PC-9 (cell line): ENCODE data around the gene KLF17. TPM values are rescaled to one million over a fixed set of nuclear protein-coding genes. Genes with fewer than 3 reads are reported as not detected.

Experiments used
- BruUV-seq: library from RNA; stranded (reverse); fragments of 400-500 nt; replicated peaks from 2 replicates; lab custom pipeline; 2021; lab: Mats Ljungman, UMichigan
- CTCF ChIA-PET: fragments of 300-600 bp; sonication (Branson Sonifier 250); formaldehyde crosslinking; loops from one replicate; lab custom pipeline; 2022; ENCODE audit warnings: antibody characterized with exemption; lab: Charles Lee
- POLR2A ChIA-PET: fragments of 300-600 bp; sonication (Branson Sonifier 250); formaldehyde crosslinking; loops from one replicate; lab custom pipeline; 2022; ENCODE audit warnings: antibody characterized with exemption; ENCODE audit not compliant: unreplicated experiment; lab: Charles Lee
- DNase-seq, 2 experiments: peaks; one replicate each; pipeline versions ENCODE4 v3.0.0 to v3.0.0-alpha.2; 2015 to 2022; ENCODE audit warnings: mixed read lengths in 1 of 2
- H2AFZ ChIP-seq: fragments of 200-600 bp; sonication (generic); 2 replicates; pipeline ENCODE4 v1.8.1; 2017; ENCODE audit warnings: antibody characterized with exemption
- H3F3A ChIP-seq: fragments of 200-600 bp; sonication (generic); 2 replicates; pipeline ENCODE4 v1.8.1; 2017; ENCODE audit warnings: antibody characterized with exemption, mild to moderate bottlenecking, low read depth; ENCODE audit not compliant: insufficient read depth
- H3K27ac ChIP-seq: fragments of 200-600 bp; sonication (generic); 2 replicates; pipeline ENCODE4 v1.6.1; 2016; ENCODE audit warnings: mixed run types
- H3K27me3 ChIP-seq: fragments of 200-600 bp; sonication (generic); 2 replicates; pipeline ENCODE4 v1.6.1; 2016; ENCODE audit warnings: low read depth, mixed run types; ENCODE audit not compliant: insufficient read depth
- H3K36me3 ChIP-seq: fragments of 200-600 bp; sonication (generic); 2 replicates; pipeline ENCODE4 v1.6.1; 2016; ENCODE audit warnings: low read depth, mixed run types
- H3K4me1 ChIP-seq: fragments of 200-600 bp; sonication (generic); replicated peaks from 2 replicates; pipeline ENCODE4 v1.6.1; 2016; ENCODE audit warnings: mixed run types; ENCODE audit not compliant: insufficient read depth
- H3K4me2 ChIP-seq: fragments of 200-600 bp; sonication (generic); 2 replicates; pipeline ENCODE4 v1.6.1; 2017; ENCODE audit warnings: mixed run types
- H3K4me3 ChIP-seq: fragments of 200-600 bp; sonication (generic); 2 replicates; pipeline ENCODE4 v1.6.1; 2016; ENCODE audit warnings: mixed run types
- H3K79me2 ChIP-seq: fragments of 200-600 bp; sonication (generic); 2 replicates; pipeline ENCODE4 v1.6.1; 2017; ENCODE audit warnings: low read depth, mixed run types
- H3K9me2 ChIP-seq: fragments of 200-600 bp; sonication (generic); 2 replicates; pipeline ENCODE4 v1.8.1; 2017; ENCODE audit warnings: mild to moderate bottlenecking; ENCODE audit not compliant: insufficient read depth
- H3K9me3 ChIP-seq: fragments of 200-600 bp; sonication (generic); 2 replicates; pipeline ENCODE4 v1.8.1; 2016; ENCODE audit warnings: low read depth; ENCODE audit not compliant: insufficient read depth
- H4K20me1 ChIP-seq: fragments of 200-600 bp; sonication (generic); 2 replicates; pipeline ENCODE4 v1.8.1; 2017; ENCODE audit not compliant: insufficient read depth
- EZH2 ChIP-seq: fragments of 200-600 bp; sonication (generic); IDR thresholded peaks from 2 replicates; pipeline ENCODE4 v1.8.0; 2017; ENCODE audit warnings: antibody characterized with exemption, low read depth
- intact Hi-C: fragments of 100-400 bp; cut with micrococcal nuclease; formaldehyde crosslinking; loops from one replicate; pipeline ENCODE4 v1.10.0; 2022; ENCODE audit not compliant: unreplicated experiment
- total RNA-seq: library from RNA; stranded (reverse); gene quantifications from 2 replicates; pipeline ENCODE4 v1.2.3, GENCODE V29; 2021
- TF ChIP-seq, protein P1 (sequence below): fragments of 200-600 bp; sonication (generic); conservative IDR thresholded peaks from 2 replicates; pipeline ENCODE4 v1.6.1; 2017; ENCODE audit warnings: mixed run types, antibody characterized with exemption, mild to moderate bottlenecking, moderate library complexity

KLF17 gene
- total RNA-seq, 1 experiment from 2014 or later = not detected

DNA sequence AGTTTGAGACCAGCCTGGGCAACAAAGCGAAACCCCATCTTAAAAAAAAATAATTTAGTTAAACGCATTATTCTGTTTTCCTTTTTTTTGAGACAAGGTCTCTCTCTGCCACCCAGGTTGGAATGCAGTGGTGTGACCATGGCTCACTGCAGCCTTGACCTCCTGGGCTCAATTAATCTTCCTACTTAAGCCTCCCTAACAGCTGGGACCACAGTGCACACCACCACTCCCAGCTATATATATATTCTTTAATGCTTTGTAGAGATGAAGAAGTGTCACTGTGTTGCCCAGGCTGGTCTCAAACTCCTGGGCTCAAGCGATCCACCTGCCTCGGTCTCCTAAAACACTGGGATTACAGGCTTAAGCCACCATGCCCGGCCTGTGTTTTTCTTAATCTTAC, 7.7 kb upstream of the KLF17 start:
- H3F3A ChIP-seq = no peaks in the 10 kb centered on the region
- POLR2A ChIA-PET = interaction anchor here (0.6 kb wide), 1 partner anchor 386 kb away, joined by 3 read pairs; no protein-coding TSS in a partner anchor
- H2AFZ ChIP-seq = no peak overlapping the region
- H4K20me1 ChIP-seq = no peaks in the 10 kb centered on the region
- no peak overlapping the region for H3K27ac ChIP-seq
- H3K79me2 ChIP-seq = no peaks in the 10 kb centered on the region
- no peaks in the 10 kb centered on the region for H3K27me3 ChIP-seq
- TF ChIP-seq EZH2 = no peak
- TF ChIP-seq, protein P1, sequence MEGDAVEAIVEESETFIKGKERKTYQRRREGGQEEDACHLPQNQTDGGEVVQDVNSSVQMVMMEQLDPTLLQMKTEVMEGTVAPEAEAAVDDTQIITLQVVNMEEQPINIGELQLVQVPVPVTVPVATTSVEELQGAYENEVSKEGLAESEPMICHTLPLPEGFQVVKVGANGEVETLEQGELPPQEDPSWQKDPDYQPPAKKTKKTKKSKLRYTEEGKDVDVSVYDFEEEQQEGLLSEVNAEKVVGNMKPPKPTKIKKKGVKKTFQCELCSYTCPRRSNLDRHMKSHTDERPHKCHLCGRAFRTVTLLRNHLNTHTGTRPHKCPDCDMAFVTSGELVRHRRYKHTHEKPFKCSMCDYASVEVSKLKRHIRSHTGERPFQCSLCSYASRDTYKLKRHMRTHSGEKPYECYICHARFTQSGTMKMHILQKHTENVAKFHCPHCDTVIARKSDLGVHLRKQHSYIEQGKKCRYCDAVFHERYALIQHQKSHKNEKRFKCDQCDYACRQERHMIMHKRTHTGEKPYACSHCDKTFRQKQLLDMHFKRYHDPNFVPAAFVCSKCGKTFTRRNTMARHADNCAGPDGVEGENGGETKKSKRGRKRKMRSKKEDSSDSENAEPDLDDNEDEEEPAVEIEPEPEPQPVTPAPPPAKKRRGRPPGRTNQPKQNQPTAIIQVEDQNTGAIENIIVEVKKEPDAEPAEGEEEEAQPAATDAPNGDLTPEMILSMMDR = no peak
- CTCF ChIA-PET = no interaction called here
- H3K4me3 ChIP-seq = no peak overlapping the region
- intact Hi-C loops = no loop called here
- no peaks in the 10 kb centered on the region for H3K36me3 ChIP-seq
- H3K9me3 ChIP-seq = no peaks in the 10 kb centered on the region
- DNase-seq = no peak
- H3K4me1 ChIP-seq = no peaks in the 10 kb centered on the region
- BruUV-seq = no TSS peak
- H3K9me2 ChIP-seq = no peaks in the 10 kb centered on the region
- no peak overlapping the region for H3K4me2 ChIP-seq

DNA sequence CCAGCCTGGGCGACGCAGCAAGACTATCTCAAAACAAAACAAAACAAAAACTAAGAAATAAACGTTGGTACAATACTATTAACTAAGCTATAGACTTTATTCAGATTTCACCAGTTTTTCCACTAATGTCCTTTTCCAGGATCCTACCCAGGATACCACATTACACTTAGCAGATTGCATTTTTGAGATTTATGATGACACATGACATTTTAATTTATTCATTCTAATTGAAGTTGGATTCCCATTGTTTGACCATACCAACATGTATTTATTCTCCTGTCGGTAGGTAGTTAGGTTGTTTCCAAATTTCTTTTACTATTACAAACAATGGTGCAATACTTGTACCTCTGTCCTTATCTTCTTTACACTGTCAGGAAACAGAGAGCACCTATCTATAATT, 6.8 kb upstream of the KLF17 start:
- CTCF ChIA-PET = interaction anchor here (0.6 kb wide), 2 partner anchors 20 to 64 kb away, joined by 3 to 6 read pairs; no protein-coding TSS in a partner anchor
- intact Hi-C loops = no loop called here

DNA sequence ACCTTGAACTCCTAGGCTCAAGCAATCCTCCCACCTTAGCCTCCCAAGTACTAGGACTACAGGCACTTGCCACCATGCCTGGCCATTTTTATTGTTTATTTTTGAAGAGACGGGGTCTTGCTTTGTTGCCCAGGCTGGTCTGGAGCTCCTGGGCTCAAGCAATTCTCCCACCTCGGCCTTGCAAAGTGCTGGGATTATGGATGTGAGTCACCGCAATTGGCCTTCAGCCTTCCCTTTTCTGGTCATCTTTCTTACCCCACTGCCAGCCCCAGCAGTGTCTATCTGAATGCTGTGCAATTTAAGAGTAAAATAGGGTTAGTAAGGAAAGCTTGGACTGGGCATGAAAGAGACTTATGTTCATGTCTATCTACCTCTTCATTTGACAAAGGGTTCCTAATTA, 6.1 kb upstream of the KLF17 start:
- no peak for TF ChIP-seq EZH2
- CTCF ChIA-PET = no interaction called here
- H3K4me3 ChIP-seq = no peak overlapping the region
- no peaks in the 10 kb centered on the region for H3K79me2 ChIP-seq
- no peak overlapping the region for H2AFZ ChIP-seq
- H3K9me3 ChIP-seq = no peaks in the 10 kb centered on the region
- no TSS peak for BruUV-seq
- no peak for DNase-seq
- intact Hi-C loops = no loop called here
- no peak overlapping the region for H3K27ac ChIP-seq
- H3K4me2 ChIP-seq = no peak overlapping the region
- no peaks in the 10 kb centered on the region for H3K9me2 ChIP-seq
- no peaks in the 10 kb centered on the region for H3K4me1 ChIP-seq
- no peaks in the 10 kb centered on the region for H3K36me3 ChIP-seq
- no peaks in the 10 kb centered on the region for H3K27me3 ChIP-seq
- no peaks in the 10 kb centered on the region for H3F3A ChIP-seq
- H4K20me1 ChIP-seq = no peaks in the 10 kb centered on the region
- POLR2A ChIA-PET = no interaction called here

More for the DNA sequence above, 6.8 kb upstream of the KLF17 start:
- no TSS peak for BruUV-seq
- no peaks in the 10 kb centered on the region for H3K4me1 ChIP-seq
- H3K36me3 ChIP-seq = no peaks in the 10 kb centered on the region
- H3K79me2 ChIP-seq = no peaks in the 10 kb centered on the region
- TF ChIP-seq, protein P1 = no peak
- TF ChIP-seq EZH2 = no peak
- no peaks in the 10 kb centered on the region for H3K9me3 ChIP-seq
- H3F3A ChIP-seq = no peaks in the 10 kb centered on the region
- no peak overlapping the region for H2AFZ ChIP-seq
- POLR2A ChIA-PET = interaction anchor here (0.6 kb wide), 1 partner anchor 467 kb away, joined by 4 read pairs; no protein-coding TSS in a partner anchor
- no peak overlapping the region for H3K4me3 ChIP-seq
- H3K4me2 ChIP-seq = no peak overlapping the region
- no peaks in the 10 kb centered on the region for H3K9me2 ChIP-seq
- DNase-seq = no peak
- H4K20me1 ChIP-seq = no peaks in the 10 kb centered on the region
- no peak overlapping the region for H3K27ac ChIP-seq
- H3K27me3 ChIP-seq = no peaks in the 10 kb centered on the region

DNA sequence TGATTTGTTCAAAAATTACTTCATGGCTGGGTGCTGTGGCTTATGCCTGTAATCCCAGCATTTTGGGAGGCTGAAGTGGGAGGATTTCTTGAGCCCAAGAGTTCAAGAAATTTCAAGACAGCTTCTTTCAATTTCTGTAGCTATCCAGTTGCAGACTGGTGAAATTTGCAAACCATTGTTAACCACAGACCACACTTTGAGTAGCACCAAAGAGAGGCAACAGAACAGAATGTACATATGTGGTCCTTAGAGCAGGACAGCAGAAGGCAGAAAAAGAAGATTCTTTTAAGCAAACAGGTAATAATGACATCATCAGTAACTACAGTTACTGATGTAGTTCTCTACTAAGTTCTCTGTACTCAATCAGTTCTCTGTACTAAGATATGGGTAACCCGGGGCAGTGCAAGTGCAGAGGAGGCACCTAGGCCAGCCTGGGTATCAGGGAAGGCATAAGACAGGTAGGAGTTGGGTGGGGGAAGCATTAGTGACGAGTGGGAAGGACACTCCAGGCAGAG, 5.5 kb upstream of the KLF17 start:
- Histone ChIP-seq H3K9me3 (no peaks in the 10 kb centered on the region), H3K79me2 (no peaks in the 10 kb centered on the region), H3K9me2 (no peaks in the 10 kb centered on the region), H3K36me3 (no peaks in the 10 kb centered on the region), H3K4me2 (no peak overlapping the region), H4K20me1 (no peaks in the 10 kb centered on the region), H3F3A (no peaks in the 10 kb centered on the region), H3K4me1 (no peaks in the 10 kb centered on the region), H2AFZ (no peak overlapping the region), H3K4me3 (no peak overlapping the region), H3K27ac (no peak overlapping the region), H3K27me3 (no peaks in the 10 kb centered on the region)
- ChIA-PET CTCF (no interaction called here), POLR2A (no interaction called here)
- DNase-seq = no peak
- intact Hi-C loops = no loop called here
- BruUV-seq = no TSS peak
- TF ChIP-seq, protein P1 = no peak
- TF ChIP-seq EZH2 = no peak
